GM10266 (cell line): ENCODE measurements around the gene STK25.

Experiments
- DNase-seq: peaks from one replicate; pipeline ENCODE4 v3.0.0; 2012; ENCODE audit errors: extremely low spot score
- CTCF ChIP-seq: IDR thresholded peaks from 2 replicates; pipeline ENCODE4 v1.5.1; 2012; ENCODE audit warnings: mild to moderate bottlenecking, low read depth; ENCODE audit not compliant: control insufficient read depth, insufficient read depth; ENCODE audit errors: missing control alignments

STK25 gene

GRCh38 chr2:241500016-241500415 lies 8.4 kb downstream of the STK25 start:
- no peak for DNase-seq

GRCh38 chr2:241499146-241499965 lies 9.0 kb downstream of the STK25 start:
- no peak for DNase-seq
- TF ChIP-seq CTCF, result no peak

More at GRCh38 chr2:241500016-241500415, 8.4 kb downstream of the STK25 start:
- TF ChIP-seq CTCF, result no peak

GRCh38 chr2:241498115-241499070 lies 10.0 kb downstream of the STK25 start:
- TF ChIP-seq CTCF, result no peak
- DNase-seq, result no peak

GRCh38 chr2:241496904-241497877 lies 11.2 kb downstream of the STK25 start:
- no peak for DNase-seq
- no peak for TF ChIP-seq CTCF

GRCh38 chr2:241496003-241496707 lies 12.2 kb downstream of the STK25 start:
- no peak for DNase-seq
- TF ChIP-seq CTCF, result no peak
